Right renal cortex interstitium (tissue), 3 donors: ENCODE results near the gene CLINT1. TPM values are rescaled to one million over a fixed set of nuclear protein-coding genes. Genes with fewer than 3 reads are reported as not detected.

Experiments used
- DNase-seq, 3 donors: peaks; one replicate each; pipeline ENCODE4 v3.0.0-alpha.2; 2013; ENCODE audit warnings: low read depth in 3 of 3, low spot score in 2 of 3
- polyA plus RNA-seq, 3 donors: library from polyadenylated mRNA; unstranded; fragments of 120-200 nt; gene quantifications; one replicate each; pipeline ENCODE4 v1.2.1, GENCODE V29; 2013; ENCODE audit not compliant: insufficient read length in 3 of 3

The CLINT1 gene
- polyA plus RNA-seq, 3 donors, result 132 to 144 (median 141) TPM

GRCh38 chr5:157766442-157766841 lies 92.5 kb downstream of the CLINT1 start:
- no peak for DNase-seq

GRCh38 chr5:157764531-157764930 lies 94.4 kb downstream of the CLINT1 start:
- DNase-seq, result no peak

- DNase-seq, result no peak
These were observed 97.0 kb downstream of the CLINT1 start for GRCh38 chr5:157761690-157762621.

- DNase-seq, result no peak
These were observed 100.2 kb downstream of the CLINT1 start for GRCh38 chr5:157758706-157759105.

- DNase-seq, result no peak
These were observed 102.8 kb downstream of the CLINT1 start for GRCh38 chr5:157756122-157756521.

DNA sequence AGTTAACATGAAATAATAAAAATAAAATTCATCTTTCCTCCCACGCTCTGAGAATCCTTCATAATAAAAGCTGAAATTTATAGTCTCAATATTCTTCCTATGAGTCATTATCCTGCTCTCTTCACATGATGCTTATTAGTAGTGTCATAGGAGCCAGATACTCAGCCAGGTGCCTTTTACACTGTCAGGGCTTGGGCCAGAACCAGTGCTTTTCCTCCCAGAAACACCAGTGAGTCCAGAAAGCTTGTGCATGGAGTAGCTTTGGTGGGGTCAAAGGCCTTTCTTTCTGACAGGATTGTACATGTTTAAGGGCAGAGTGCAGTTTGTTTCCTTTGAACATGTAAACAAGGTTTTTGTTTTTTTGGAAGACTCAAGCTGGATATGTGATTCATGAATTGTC lies 108.6 kb downstream of the CLINT1 start:
- DNase-seq, result no peak

- no peak for DNase-seq
These were observed 109.5 kb downstream of the CLINT1 start for GRCh38 chr5:157749462-157749799.

DNA sequence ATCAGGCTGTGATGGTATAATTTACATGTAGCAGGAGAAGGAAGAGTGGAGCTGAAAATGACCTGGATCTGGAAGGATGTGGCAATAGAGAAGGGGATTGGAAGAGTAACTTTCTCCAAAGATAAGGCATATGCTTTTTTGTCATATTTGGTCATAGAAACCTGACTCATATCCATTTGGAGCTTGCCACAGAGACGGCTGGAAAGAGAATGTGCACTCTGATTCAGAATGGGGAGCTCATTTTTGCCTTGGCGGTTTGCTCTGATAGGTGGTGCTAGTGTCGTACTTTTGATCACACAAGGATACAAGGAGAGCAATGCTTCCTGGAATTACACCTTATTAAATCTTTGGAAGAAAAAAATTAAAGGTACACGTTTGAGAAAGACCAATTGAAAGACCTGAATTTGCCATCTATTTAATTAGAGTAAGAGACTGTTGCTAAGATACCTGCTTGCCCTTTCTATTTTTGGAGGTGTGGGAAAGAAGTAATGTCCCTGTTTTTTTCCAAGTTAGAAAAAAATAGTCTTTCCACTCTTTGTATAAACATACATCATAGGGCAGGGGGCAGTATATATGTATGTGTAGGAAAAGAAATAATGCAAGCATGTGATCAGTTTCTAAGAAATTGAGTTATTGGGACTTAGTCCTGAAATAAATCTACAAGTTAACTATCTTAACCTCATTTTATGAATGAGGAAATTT lies 110.0 kb downstream of the CLINT1 start:
- no peak for DNase-seq

GRCh38 chr5:157747766-157748700 lies 110.9 kb downstream of the CLINT1 start:
- no peak for DNase-seq

DNA sequence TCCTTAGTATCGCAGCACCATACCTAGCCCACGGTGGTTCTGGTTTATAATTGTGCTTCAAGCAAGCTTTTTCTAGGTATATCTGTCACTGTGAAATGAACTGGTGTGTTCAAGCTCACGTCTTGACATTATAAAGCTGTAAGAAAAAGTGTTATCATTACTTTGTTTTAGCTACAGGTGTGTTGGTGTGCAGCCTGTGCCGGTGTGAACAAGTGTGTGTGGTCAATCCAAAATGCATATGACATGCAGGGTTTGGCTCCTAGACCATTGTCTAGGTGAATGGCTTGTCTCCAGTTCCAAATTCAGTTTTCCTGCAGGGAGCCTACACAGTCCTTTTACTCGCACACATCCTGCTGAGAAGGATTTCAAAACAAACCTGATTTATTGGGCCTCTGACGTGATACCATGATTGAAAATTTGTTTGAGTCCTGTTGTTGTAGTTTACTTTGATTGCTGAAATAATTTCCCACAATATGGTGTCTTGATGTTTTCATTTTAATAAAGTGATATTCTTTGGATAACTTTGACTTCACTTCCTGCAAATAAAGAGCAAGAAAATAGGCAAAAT lies 111.7 kb downstream of the CLINT1 start:
- no peak for DNase-seq

DNA sequence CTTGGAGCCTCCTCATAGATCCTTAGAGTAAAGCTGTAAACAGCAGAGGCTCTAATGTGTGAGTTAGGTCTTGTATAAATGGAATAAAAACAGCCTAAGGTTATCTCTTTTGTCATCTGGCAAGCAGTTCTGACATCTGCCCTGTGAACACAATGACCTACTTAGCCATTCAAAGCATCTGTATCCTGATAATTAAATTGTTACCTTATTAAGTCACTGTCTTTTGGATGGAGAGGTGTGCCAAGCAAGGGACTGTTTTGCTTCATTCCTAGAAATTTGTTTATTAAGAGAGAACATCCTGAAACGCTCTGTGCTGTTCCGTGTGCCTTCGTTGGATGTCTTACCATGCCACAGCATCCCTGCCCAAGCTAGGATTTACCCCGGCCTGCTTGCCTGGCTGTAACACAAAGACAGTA lies 113.9 kb downstream of the CLINT1 start:
- no peak for DNase-seq

DNA sequence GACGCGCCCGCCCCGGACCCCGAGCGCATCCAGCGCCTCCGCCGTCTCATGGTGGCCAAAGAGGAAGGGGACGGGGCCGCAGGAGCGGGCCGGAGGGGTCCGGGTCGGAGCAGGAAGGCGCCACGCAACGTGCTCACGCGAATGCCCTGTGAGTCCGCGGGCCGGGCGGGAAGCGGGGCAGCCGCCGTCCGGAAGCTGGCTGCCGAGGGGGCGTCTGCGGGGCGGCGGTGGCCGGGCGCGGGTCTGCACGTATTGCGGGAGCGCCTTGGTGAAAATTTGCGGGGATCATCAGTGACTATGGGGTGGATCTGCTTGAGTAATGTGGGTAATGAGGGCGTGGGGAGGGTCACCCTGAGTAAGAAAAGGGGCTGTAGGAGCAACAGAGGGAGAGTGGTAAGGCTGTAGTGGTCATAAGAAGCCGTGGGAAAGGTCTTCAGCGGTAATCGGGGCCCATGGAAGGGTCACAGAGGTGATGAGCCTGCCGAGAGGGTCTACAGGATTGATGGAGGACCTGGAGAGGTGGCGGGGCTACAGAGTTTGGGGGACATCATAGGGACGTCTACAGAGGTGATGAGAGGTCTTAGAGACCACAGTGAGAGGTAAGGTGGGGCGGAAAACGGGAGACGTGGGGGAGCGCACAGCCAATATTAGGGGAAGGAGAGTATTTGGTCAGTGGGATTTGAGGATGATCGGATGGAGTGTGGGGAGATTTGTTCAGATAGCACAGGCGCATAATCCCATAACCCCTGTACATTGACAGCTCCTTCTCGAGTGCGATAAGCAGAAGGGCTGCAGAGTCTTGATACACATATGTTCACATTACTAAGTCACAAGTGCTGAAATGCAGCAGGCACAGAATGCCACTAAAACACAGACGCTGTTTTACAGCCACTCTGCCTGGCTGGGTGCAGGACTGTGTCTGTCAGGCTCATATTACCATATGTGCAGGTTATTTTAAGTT lies 114.6 kb downstream of the CLINT1 start:
- DNase-seq, result no peak

- peak; percentile 72 to 84 (median 77) for DNase-seq
These were observed 115.5 kb downstream of the CLINT1 start, which contains the start of gene LSM11 for GRCh38 chr5:157743163-157744050. Gene LSM11, plus strand, starts transcription at chr5:157743712. Its CDS starts 39 bp downstream, at chr5:157743751.

DNA sequence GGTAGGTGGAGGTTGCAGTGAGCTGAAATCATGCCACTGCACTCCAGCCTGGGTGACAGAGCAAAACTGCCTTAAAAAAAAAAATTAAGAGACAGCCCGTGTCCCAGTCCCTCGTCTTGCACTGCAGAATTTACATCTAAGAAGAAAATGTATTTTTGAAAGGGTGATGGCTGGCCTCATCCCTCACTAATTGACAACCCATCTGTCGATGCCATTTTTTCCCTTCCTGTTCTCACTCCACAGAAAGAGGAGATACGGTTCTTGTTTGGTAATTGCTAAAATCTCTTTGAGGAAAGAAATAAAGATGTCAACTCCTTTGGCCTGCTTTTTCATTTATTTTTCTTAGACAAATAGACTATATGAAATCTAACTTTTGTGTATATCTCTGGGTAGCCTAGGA lies 117.8 kb downstream of the CLINT1 start:
- no peak for DNase-seq

GRCh38 chr5:157740229-157740610 lies 118.7 kb downstream of the CLINT1 start:
- no peak for DNase-seq

GRCh38 chr5:157739388-157740228 lies 119.3 kb downstream of the CLINT1 start:
- no peak for DNase-seq

DNA sequence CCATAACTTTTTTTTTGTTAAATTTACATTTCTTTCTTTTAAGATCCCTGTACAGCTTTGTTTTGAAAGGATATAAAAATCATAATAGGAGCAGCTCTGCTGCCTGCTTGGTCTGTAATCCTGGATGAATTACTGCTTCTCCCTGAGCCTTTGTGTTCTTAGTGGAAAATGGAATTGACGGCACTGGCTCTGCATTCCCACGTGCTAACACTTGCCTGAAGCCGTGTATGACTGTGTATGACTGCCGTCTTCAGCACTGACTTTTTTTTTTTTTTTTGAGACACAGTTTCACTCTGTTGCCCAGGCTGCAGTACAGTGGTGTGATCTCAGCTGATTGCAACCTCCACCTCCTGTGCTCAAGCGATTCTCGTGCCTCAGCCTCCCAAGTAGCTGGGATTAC lies 123.0 kb downstream of the CLINT1 start:
- no peak for DNase-seq
